Neuronal stem cell (in vitro differentiated cells): ENCODE data around the gene POU5F1.

Source experiments
- DNase-seq: peaks from one replicate; pipeline ENCODE4 v3.0.0-alpha.2; 2013; ENCODE audit warnings: low spot score
- H2AFZ ChIP-seq: one replicate; pipeline ENCODE4 v1.6.1; 2013; ENCODE audit warnings: mild to moderate bottlenecking, low read length, inconsistent platforms
- H2AK5ac ChIP-seq: 2 replicates; pipeline ENCODE4 v1.6.1; 2013; ENCODE audit warnings: low read depth, mild to moderate bottlenecking, inconsistent platforms, low read length, moderate library complexity, mixed read lengths
- H2BK120ac ChIP-seq: 2 replicates; pipeline ENCODE4 v1.6.1; 2013; ENCODE audit warnings: low read depth, mild to moderate bottlenecking, inconsistent platforms, low read length, moderate library complexity, mixed read lengths
- H2BK12ac ChIP-seq: one replicate; pipeline ENCODE4 v1.6.1; 2013; ENCODE audit warnings: low read length, inconsistent platforms
- H2BK15ac ChIP-seq: 2 replicates; pipeline ENCODE4 v1.6.1; 2013; ENCODE audit warnings: mild to moderate bottlenecking, low read length, inconsistent platforms, mixed read lengths
- H2BK5ac ChIP-seq: one replicate; pipeline ENCODE4 v1.6.1; 2013; ENCODE audit warnings: inconsistent platforms, mild to moderate bottlenecking, low read length, moderate library complexity
- H3K14ac ChIP-seq: one replicate; pipeline ENCODE4 v1.6.1; 2013; ENCODE audit warnings: low read length, inconsistent platforms
- H3K18ac ChIP-seq: 2 replicates; pipeline ENCODE4 v1.6.1; 2013; ENCODE audit warnings: low read length, inconsistent platforms
- H3K23ac ChIP-seq: 2 replicates; pipeline ENCODE4 v1.6.1; 2013; ENCODE audit warnings: low read depth, mild to moderate bottlenecking, mixed read lengths, low read length, inconsistent platforms; ENCODE audit not compliant: poor library complexity
- H3K27ac ChIP-seq: replicated peaks from 3 replicates; pipeline ENCODE4 v1.5.1; 2013; ENCODE audit warnings: low read length, inconsistent platforms
- H3K27me3 ChIP-seq, 3 experiments: 2 replicates each; pipeline ENCODE4 v1.6.1; 2013; ENCODE audit warnings: low read length in 3 of 3, mild to moderate bottlenecking in 2 of 3, inconsistent platforms in 1 of 3, low read depth in 1 of 3, mixed read lengths in 1 of 3, moderate library complexity in 1 of 3; ENCODE audit not compliant: control insufficient read depth in 3 of 3, insufficient read depth in 3 of 3
- H3K36me3 ChIP-seq, 2 donors: replicated peaks in 1 of 2; 2 replicates each; pipeline ENCODE4 v1.6.1; 2013; ENCODE audit warnings: low read length in 2 of 2; ENCODE audit not compliant: control insufficient read depth in 2 of 2, insufficient read depth in 2 of 2
- H3K4ac ChIP-seq: 2 replicates; pipeline ENCODE4 v1.6.1; 2013; ENCODE audit warnings: inconsistent platforms, mild to moderate bottlenecking, low read length, moderate library complexity
- H3K4me1 ChIP-seq, 2 donors: 1 replicate in 1 of 2; 2 replicates in 1 of 2; pipeline ENCODE4 v1.6.1; 2013; ENCODE audit warnings: low read length in 2 of 2, low read depth in 1 of 2; ENCODE audit not compliant: control insufficient read depth in 2 of 2, insufficient read depth in 1 of 2
- H3K4me2 ChIP-seq: one replicate; pipeline ENCODE4 v1.6.1; 2013; ENCODE audit warnings: mild to moderate bottlenecking, low read length, inconsistent platforms; ENCODE audit not compliant: insufficient read depth, poor library complexity, severe bottlenecking
- H3K4me3 ChIP-seq, 2 donors: 2 replicates each; pipeline ENCODE4 v1.5.1; 2013; ENCODE audit warnings: low read length in 2 of 2, mild to moderate bottlenecking in 2 of 2, inconsistent platforms in 1 of 2, moderate library complexity in 1 of 2
- H3K79me1 ChIP-seq: one replicate; pipeline ENCODE4 v1.6.1; 2013; ENCODE audit warnings: low read depth, mild to moderate bottlenecking, inconsistent platforms, low read length, moderate library complexity
- H3K9ac ChIP-seq: one replicate; pipeline ENCODE4 v1.6.1; 2013; ENCODE audit warnings: mild to moderate bottlenecking, low read depth, low read length, inconsistent platforms; ENCODE audit not compliant: poor library complexity
- H3K9me3 ChIP-seq, 2 donors: replicated peaks in 1 of 2; 2 replicates each; pipeline versions ENCODE3 to v1.6.1; 2013; ENCODE audit warnings: low read length in 2 of 2, mild to moderate bottlenecking in 2 of 2, inconsistent platforms in 1 of 2, low read depth in 1 of 2, mixed read lengths in 1 of 2, moderate library complexity in 1 of 2; ENCODE audit not compliant: control insufficient read depth in 2 of 2, insufficient read depth in 1 of 2
- H4K8ac ChIP-seq: one replicate; pipeline ENCODE4 v1.6.1; 2013; ENCODE audit warnings: low read depth, mild to moderate bottlenecking, inconsistent platforms, low read length, moderate library complexity
- H4K91ac ChIP-seq: one replicate; pipeline ENCODE4 v1.6.1; 2013; ENCODE audit warnings: low read length, low read depth, mild to moderate bottlenecking, inconsistent platforms; ENCODE audit not compliant: poor library complexity
- WGBS, 2 donors: extraction: QIAGEN DNeasy Blood & Tissue Kit; methylation state at CpG; one replicate each; pipeline ENCODE4 v1.1.7; 2013; ENCODE audit warnings: missing lambda C conversion rate in 2 of 2, mixed read lengths in 1 of 2; ENCODE audit not compliant: insufficient read length in 2 of 2, insufficient replicate concordance in 1 of 2; ENCODE audit errors: extremely low coverage in 2 of 2; 5-methylcytosine and 5-hydroxymethylcytosine counted together

The POU5F1 gene

GRCh38 chr6:31149827-31150447 is 20.5 kb downstream of the POU5F1 start:
- WGBS, 2 donors, result no CpG with 5 or more reads among the region's 6 CpGs
- Histone ChIP-seq H3K27ac (no peak overlapping the region), H3K14ac (no peak overlapping the region), H3K4me2 (no peak overlapping the region), H4K91ac (no peak overlapping the region), H3K4me3 (no peak overlapping the region), H2BK120ac (no peak overlapping the region), H3K79me1 (peaks cover 2% of the 10 kb centered on the region), H3K4ac (no peak overlapping the region), H3K27me3 (no peaks in the 10 kb centered on the region), H4K8ac (no peak overlapping the region), H3K4me1 (no peaks in the 10 kb centered on the region), H3K36me3 (peaks cover 31 to 60% of the 10 kb centered on the region in 2 donors), H2AFZ (no peak overlapping the region), H3K23ac (peak overlapping the region; percentile 8), H2AK5ac (no peak overlapping the region), H3K9me3 (no peaks in the 10 kb centered on the region), H2BK5ac (no peak overlapping the region), H3K18ac (no peak overlapping the region), H2BK15ac (no peak overlapping the region), H3K9ac (peak overlapping the region; percentile 30), H2BK12ac (no peak overlapping the region)
- no peak for DNase-seq

- Histone ChIP-seq H3K27ac (no peak overlapping the region), H2AK5ac (no peak overlapping the region), H3K14ac (no peak overlapping the region), H2BK120ac (no peak overlapping the region), H3K23ac (no peak overlapping the region), H3K4ac (no peak overlapping the region), H3K4me3 (no peak overlapping the region), H3K4me2 (no peak overlapping the region), H3K18ac (no peak overlapping the region), H2AFZ (no peak overlapping the region), H2BK15ac (no peak overlapping the region), H4K8ac (no peak overlapping the region), H3K36me3 (peaks cover 27 to 67% of the 10 kb centered on the region in 2 donors), H3K27me3 (no peaks in the 10 kb centered on the region), H3K9me3 (no peaks in the 10 kb centered on the region), H2BK12ac (no peak overlapping the region), H3K9ac (no peak overlapping the region), H2BK5ac (no peak overlapping the region), H3K79me1 (no peaks in the 10 kb centered on the region), H3K4me1 (peaks cover 0 to 6% of the 10 kb centered on the region in 2 donors), H4K91ac (no peak overlapping the region)
- no peak for DNase-seq
- WGBS, 2 donors, result no CpG with 5 or more reads among the region's 10 CpGs
Measured at GRCh38 chr6:31145386-31145785, 25.1 kb downstream of the POU5F1 start.

GRCh38 chr6:31144970-31145340 is 25.5 kb downstream of the POU5F1 start:
- H3K14ac ChIP-seq, result no peak overlapping the region
- H2BK12ac ChIP-seq, result no peak overlapping the region
- peak overlapping the region; percentile 55 for H3K23ac ChIP-seq
- no peak overlapping the region for H2AK5ac ChIP-seq
- no peak overlapping the region for H2AFZ ChIP-seq
- no peak overlapping the region for H2BK5ac ChIP-seq
- H2BK120ac ChIP-seq, result no peak overlapping the region
- H4K8ac ChIP-seq, result no peak overlapping the region
- no peak for DNase-seq
- no peaks in the 10 kb centered on the region for H3K9me3 ChIP-seq
- H3K18ac ChIP-seq, result no peak overlapping the region
- no CpG with 5 or more reads among the region's 11 CpGs for WGBS, 2 donors
- no peak overlapping the region for H4K91ac ChIP-seq
- no peak overlapping the region for H3K9ac ChIP-seq
- H3K4me1 ChIP-seq, result peaks cover 0 to 7% of the 10 kb centered on the region in 2 donors
- no peaks in the 10 kb centered on the region for H3K79me1 ChIP-seq
- H3K4me2 ChIP-seq, result no peak overlapping the region
- no peak overlapping the region for H3K27ac ChIP-seq
- no peaks in the 10 kb centered on the region for H3K27me3 ChIP-seq
- H3K4ac ChIP-seq, result no peak overlapping the region
- peaks cover 22 to 62% of the 10 kb centered on the region in 2 donors for H3K36me3 ChIP-seq
- no peak overlapping the region for H3K4me3 ChIP-seq
- no peak overlapping the region for H2BK15ac ChIP-seq

- Histone ChIP-seq H3K4me3 (no peak overlapping the region), H3K23ac (peak overlapping the region; percentile 55), H2BK5ac (no peak overlapping the region), H3K79me1 (no peaks in the 10 kb centered on the region), H4K91ac (no peak overlapping the region), H3K9me3 (no peaks in the 10 kb centered on the region), H2BK15ac (no peak overlapping the region), H2BK120ac (no peak overlapping the region), H3K27me3 (no peaks in the 10 kb centered on the region), H3K4me2 (no peak overlapping the region), H3K9ac (no peak overlapping the region), H3K4ac (no peak overlapping the region), H2AK5ac (no peak overlapping the region), H3K18ac (no peak overlapping the region), H2AFZ (no peak overlapping the region), H3K27ac (no peak overlapping the region), H2BK12ac (no peak overlapping the region), H3K4me1 (peaks cover 0 to 9% of the 10 kb centered on the region in 2 donors), H3K36me3 (peaks cover 20 to 57% of the 10 kb centered on the region in 2 donors), H3K14ac (no peak overlapping the region), H4K8ac (no peak overlapping the region)
- no CpG with 5 or more reads among the region's 18 CpGs for WGBS, 2 donors
- DNase-seq, result no peak
Measured at GRCh38 chr6:31144296-31144969, 26.0 kb downstream of the POU5F1 start.
